ENCODE data around the gene FCHO2.
A peak's percentile ranks its signal among the peaks of the same experiment; 100 is the strongest.

FCHO2 gene

GRCh38 chr5:73103870-73104299 is 148.0 kb downstream of the FCHO2 start:
- Histone ChIP-seq H3K9me3 (ENCODE audit: insufficient read depth, low read depth, low read length) (no peaks in the 10 kb centered on the region), H3K36me3 (ENCODE audit: control insufficient read depth in 1 of 2, insufficient read depth in 2 of 2, low read length in 2 of 2) (no peaks in the 10 kb centered on the region), H3K79me1 (ENCODE audit: low read length) (no peaks in the 10 kb centered on the region), H4K91ac (ENCODE audit: low read depth, low read length) (no peak overlapping the region), H3K4ac (ENCODE audit: low read depth, low read length) (no peak overlapping the region), H2BK12ac (ENCODE audit: low read length) (no peak overlapping the region), H3K9ac (ENCODE audit: low read length) (no peak overlapping the region), H3K18ac (ENCODE audit: low read length) (no peak overlapping the region), H2BK120ac (ENCODE audit: insufficient read depth, low read length, poor library complexity) (no peak overlapping the region), H3K4me1 (ENCODE audit: control insufficient read depth in 1 of 2, insufficient read depth in 2 of 2, low read length in 2 of 2) (no peaks in the 10 kb centered on the region), H2AFZ (ENCODE audit: insufficient read depth, low read length, poor library complexity) (no peak overlapping the region), H3K23ac (ENCODE audit: low read length) (no peak overlapping the region), H3K4me2 (ENCODE audit: low read length) (no peak overlapping the region), H4K12ac (ENCODE audit: low read depth, low read length) (no peak overlapping the region), H3K79me2 (ENCODE audit: control insufficient read depth, insufficient read depth, low read length, poor library complexity) (no peaks in the 10 kb centered on the region), H3K27me3 (ENCODE audit: insufficient read depth, low read length) (no peaks in the 10 kb centered on the region), H4K8ac (ENCODE audit: low read depth, low read length) (no peak overlapping the region), H2AK5ac (ENCODE audit: low read length) (no peak overlapping the region), H3K27ac (ENCODE audit: low read depth, low read length) (no peak overlapping the region), H3K4me3 (ENCODE audit: low read depth, low read length) (no peak overlapping the region), H3K14ac (ENCODE audit: low read length) (no peak overlapping the region), H2BK5ac (ENCODE audit: low read depth, low read length, poor library complexity) (no peak overlapping the region)
- DNase-seq: peak in 1 of 2 donors; percentile 45
- WGBS (ENCODE audit: extremely low coverage, insufficient coverage, insufficient read length): no CpG with 5 or more reads among the region's 4 CpGs

- no peak overlapping the region for H4K12ac ChIP-seq (ENCODE audit: low read depth, low read length)
- no peak overlapping the region for H3K4me3 ChIP-seq (ENCODE audit: low read depth, low read length)
- no peak overlapping the region for H3K4ac ChIP-seq (ENCODE audit: low read depth, low read length)
- no peak overlapping the region for H2BK5ac ChIP-seq (ENCODE audit: low read depth, low read length, poor library complexity)
- H3K27me3 ChIP-seq (ENCODE audit: insufficient read depth, low read length): no peaks in the 10 kb centered on the region
- no peak overlapping the region for H3K4me2 ChIP-seq (ENCODE audit: low read length)
- H3K79me2 ChIP-seq (ENCODE audit: control insufficient read depth, insufficient read depth, low read length, poor library complexity): no peaks in the 10 kb centered on the region
- no CpG with 5 or more reads among the region's 1 CpG for WGBS (ENCODE audit: extremely low coverage, insufficient coverage, insufficient read length)
- no peak overlapping the region for H2AK5ac ChIP-seq (ENCODE audit: low read length)
- H3K9me3 ChIP-seq (ENCODE audit: insufficient read depth, low read depth, low read length): no peaks in the 10 kb centered on the region
- no peak overlapping the region for H2BK120ac ChIP-seq (ENCODE audit: insufficient read depth, low read length, poor library complexity)
- H3K9ac ChIP-seq (ENCODE audit: low read length): no peak overlapping the region
- DNase-seq: no peak
- no peaks in the 10 kb centered on the region for H3K36me3 ChIP-seq (ENCODE audit: control insufficient read depth in 1 of 2, insufficient read depth in 2 of 2, low read length in 2 of 2)
- H3K18ac ChIP-seq (ENCODE audit: low read length): no peak overlapping the region
- H3K4me1 ChIP-seq (ENCODE audit: control insufficient read depth in 1 of 2, insufficient read depth in 2 of 2, low read length in 2 of 2): no peaks in the 10 kb centered on the region
- H2AFZ ChIP-seq (ENCODE audit: insufficient read depth, low read length, poor library complexity): no peak overlapping the region
- no peak overlapping the region for H2BK12ac ChIP-seq (ENCODE audit: low read length)
- no peak overlapping the region for H3K14ac ChIP-seq (ENCODE audit: low read length)
- no peak overlapping the region for H3K27ac ChIP-seq (ENCODE audit: low read depth, low read length)
- H3K23ac ChIP-seq (ENCODE audit: low read length): no peak overlapping the region
- no peak overlapping the region for H4K8ac ChIP-seq (ENCODE audit: low read depth, low read length)
- H4K91ac ChIP-seq (ENCODE audit: low read depth, low read length): no peak overlapping the region
- no peaks in the 10 kb centered on the region for H3K79me1 ChIP-seq (ENCODE audit: low read length)
Measured at GRCh38 chr5:73104326-73104725, 148.5 kb downstream of the FCHO2 start.

GRCh38 chr5:73106335-73106734 is 150.5 kb downstream of the FCHO2 start:
- Histone ChIP-seq H3K4ac (ENCODE audit: low read depth, low read length) (no peak overlapping the region), H3K14ac (ENCODE audit: low read length) (no peak overlapping the region), H3K27ac (ENCODE audit: low read depth, low read length) (no peak overlapping the region), H3K18ac (ENCODE audit: low read length) (no peak overlapping the region), H3K4me2 (ENCODE audit: low read length) (no peak overlapping the region), H2BK120ac (ENCODE audit: insufficient read depth, low read length, poor library complexity) (no peak overlapping the region), H3K79me2 (ENCODE audit: control insufficient read depth, insufficient read depth, low read length, poor library complexity) (no peaks in the 10 kb centered on the region), H3K4me3 (ENCODE audit: low read depth, low read length) (no peak overlapping the region), H3K36me3 (ENCODE audit: control insufficient read depth in 1 of 2, insufficient read depth in 2 of 2, low read length in 2 of 2) (no peaks in the 10 kb centered on the region), H4K8ac (ENCODE audit: low read depth, low read length) (no peak overlapping the region), H4K91ac (ENCODE audit: low read depth, low read length) (no peak overlapping the region), H3K9me3 (ENCODE audit: insufficient read depth, low read depth, low read length) (no peaks in the 10 kb centered on the region), H2BK12ac (ENCODE audit: low read length) (no peak overlapping the region), H3K79me1 (ENCODE audit: low read length) (no peaks in the 10 kb centered on the region), H2BK5ac (ENCODE audit: low read depth, low read length, poor library complexity) (no peak overlapping the region), H3K9ac (ENCODE audit: low read length) (no peak overlapping the region), H3K23ac (ENCODE audit: low read length) (no peak overlapping the region), H2AFZ (ENCODE audit: insufficient read depth, low read length, poor library complexity) (no peak overlapping the region), H3K4me1 (ENCODE audit: control insufficient read depth in 1 of 2, insufficient read depth in 2 of 2, low read length in 2 of 2) (no peaks in the 10 kb centered on the region), H4K12ac (ENCODE audit: low read depth, low read length) (no peak overlapping the region), H2AK5ac (ENCODE audit: low read length) (no peak overlapping the region), H3K27me3 (ENCODE audit: insufficient read depth, low read length) (no peaks in the 10 kb centered on the region)
- no peak for DNase-seq

GRCh38 chr5:73110190-73110589 is 154.3 kb downstream of the FCHO2 start:
- WGBS (ENCODE audit: extremely low coverage, insufficient coverage, insufficient read length): no CpG with 5 or more reads among the region's 1 CpG
- no peak overlapping the region for H3K27ac ChIP-seq (ENCODE audit: low read depth, low read length)
- no peak overlapping the region for H4K91ac ChIP-seq (ENCODE audit: low read depth, low read length)
- no peak overlapping the region for H3K4me2 ChIP-seq (ENCODE audit: low read length)
- no peak overlapping the region for H2BK12ac ChIP-seq (ENCODE audit: low read length)
- H3K36me3 ChIP-seq (ENCODE audit: control insufficient read depth in 1 of 2, insufficient read depth in 2 of 2, low read length in 2 of 2): no peaks in the 10 kb centered on the region
- H3K79me1 ChIP-seq (ENCODE audit: low read length): no peaks in the 10 kb centered on the region
- no peak overlapping the region for H2BK120ac ChIP-seq (ENCODE audit: insufficient read depth, low read length, poor library complexity)
- H4K12ac ChIP-seq (ENCODE audit: low read depth, low read length): no peak overlapping the region
- H2BK5ac ChIP-seq (ENCODE audit: low read depth, low read length, poor library complexity): no peak overlapping the region
- no peak overlapping the region for H3K14ac ChIP-seq (ENCODE audit: low read length)
- no peak overlapping the region for H3K23ac ChIP-seq (ENCODE audit: low read length)
- H3K4ac ChIP-seq (ENCODE audit: low read depth, low read length): no peak overlapping the region
- no peak overlapping the region for H3K18ac ChIP-seq (ENCODE audit: low read length)
- H3K4me1 ChIP-seq (ENCODE audit: control insufficient read depth in 1 of 2, insufficient read depth in 2 of 2, low read length in 2 of 2): peaks cover 2 to 6% of the 10 kb centered on the region in 2 experiments
- H3K79me2 ChIP-seq (ENCODE audit: control insufficient read depth, insufficient read depth, low read length, poor library complexity): no peaks in the 10 kb centered on the region
- no peak overlapping the region for H2AFZ ChIP-seq (ENCODE audit: insufficient read depth, low read length, poor library complexity)
- no peak overlapping the region for H3K9ac ChIP-seq (ENCODE audit: low read length)
- no peaks in the 10 kb centered on the region for H3K9me3 ChIP-seq (ENCODE audit: insufficient read depth, low read depth, low read length)
- H2AK5ac ChIP-seq (ENCODE audit: low read length): no peak overlapping the region
- H4K8ac ChIP-seq (ENCODE audit: low read depth, low read length): no peak overlapping the region
- H3K4me3 ChIP-seq (ENCODE audit: low read depth, low read length): no peak overlapping the region
- no peak for DNase-seq
- H3K27me3 ChIP-seq (ENCODE audit: insufficient read depth, low read length): no peaks in the 10 kb centered on the region

Data from trophoblast cell (in vitro differentiated cells and primary cell).